IPS-20b (cell line): ENCODE measurements around the gene B3GNT8.
"Not testable (repeated sequence)": the region's sequence is repeated elsewhere in the genome, so short reads cannot be mapped to it uniquely, and the experiment has no call there.

ENCODE experiments used
- H3K27ac ChIP-seq: one replicate; pipeline ENCODE4 v1.5.1; 2013; ENCODE audit warnings: low read length
- H3K27me3 ChIP-seq: 2 replicates; pipeline ENCODE4 v1.6.1; 2013; ENCODE audit warnings: mild to moderate bottlenecking, low read length, inconsistent platforms; ENCODE audit not compliant: insufficient read depth
- H3K36me3 ChIP-seq: 2 replicates; pipeline ENCODE4 v1.6.1; 2013; ENCODE audit warnings: low read depth, mild to moderate bottlenecking, inconsistent platforms, low read length, moderate library complexity; ENCODE audit not compliant: insufficient read depth
- H3K4me1 ChIP-seq: 2 replicates; pipeline ENCODE4 v1.6.1; 2013; ENCODE audit warnings: mild to moderate bottlenecking, control low read depth, inconsistent platforms, low read length, moderate library complexity; ENCODE audit not compliant: insufficient read depth
- H3K4me3 ChIP-seq: 2 replicates; pipeline ENCODE4 v1.5.1; 2013; ENCODE audit warnings: mild to moderate bottlenecking, low read length, inconsistent platforms
- H3K9ac ChIP-seq: 2 replicates; pipeline ENCODE4 v1.6.1; 2013; ENCODE audit warnings: low read depth, mild to moderate bottlenecking, inconsistent platforms, low read length, moderate library complexity
- H3K9me3 ChIP-seq: 2 replicates; pipeline ENCODE4 v1.6.1; 2013; ENCODE audit warnings: mild to moderate bottlenecking, low read depth, low read length, inconsistent platforms; ENCODE audit not compliant: insufficient read depth

Gene B3GNT8

GRCh38 chr19:41398598-41398997, 28.6 kb downstream of the B3GNT8 start:
- Histone ChIP-seq H3K36me3 (no peaks in the 10 kb centered on the region), H3K9ac (peak overlapping the region; percentile 96; the same call in 1 of the 2 replicates), H3K9me3 (no peaks in the 10 kb centered on the region), H3K4me3 (peak overlapping the region; percentile 94), H3K27ac (no peak overlapping the region), H3K4me1 (peaks cover 2% of the 10 kb centered on the region; the same call in 1 of the 2 replicates), H3K27me3 (no peaks in the 10 kb centered on the region)

- H3K4me1 ChIP-seq = peaks cover 2% of the 10 kb centered on the region; the same call in 1 of the 2 replicates
- H3K9me3 ChIP-seq = no peaks in the 10 kb centered on the region
- H3K4me3 ChIP-seq = peak overlapping the region; percentile 94
- no peaks in the 10 kb centered on the region for H3K36me3 ChIP-seq
- peak overlapping the region; percentile 98 for H3K27ac ChIP-seq
- H3K27me3 ChIP-seq = no peaks in the 10 kb centered on the region
- H3K9ac ChIP-seq = peak overlapping the region; percentile 96
Measured at GRCh38 chr19:41398050-41398418, 29.1 kb downstream of the B3GNT8 start.

- Histone ChIP-seq H3K9ac (peak within 1 kb of the TSS; percentile 96), H3K27ac (peak within 1 kb of the TSS; percentile 98)
Measured at GRCh38 chr19:41397086-41398049, 29.8 kb downstream of the B3GNT8 start, which contains the start of the genes BCKDHA and EXOSC5. TSS of gene BCKDHA (plus strand) at chr19:41397818. CDS start at chr19:41397828, 10 bp downstream. TSS of gene EXOSC5 (minus strand) at chr19:41397359. CDS start at chr19:41397328, 31 bp downstream.

GRCh38 chr19:41395355-41395754, 31.8 kb downstream of the B3GNT8 start:
- no peak overlapping the region for H3K4me3 ChIP-seq

More at GRCh38 chr19:41397086-41398049, 29.8 kb downstream of the B3GNT8 start, which contains the start of the genes BCKDHA and EXOSC5:
- H3K4me1 ChIP-seq = peaks cover 2% of the 10 kb centered on the region; the same call in 1 of the 2 replicates
- no peaks in the 10 kb centered on the region for H3K27me3 ChIP-seq
- no peaks in the 10 kb centered on the region for H3K36me3 ChIP-seq
- H3K4me3 ChIP-seq = peak within 1 kb of the TSS; percentile 94
- H3K9me3 ChIP-seq = no peaks in the 10 kb centered on the region

GRCh38 chr19:41392775-41393174, 34.4 kb downstream of the B3GNT8 start:
- no peaks in the 10 kb centered on the region for H3K9me3 ChIP-seq
- no peak overlapping the region for H3K9ac ChIP-seq
- H3K27me3 ChIP-seq = no peaks in the 10 kb centered on the region
- peaks cover 30% of the 10 kb centered on the region for H3K36me3 ChIP-seq
- H3K4me3 ChIP-seq = no peak overlapping the region
- H3K27ac ChIP-seq = no peak overlapping the region
- no peaks in the 10 kb centered on the region for H3K4me1 ChIP-seq

More at GRCh38 chr19:41395355-41395754, 31.8 kb downstream of the B3GNT8 start:
- Histone ChIP-seq H3K27me3 (no peaks in the 10 kb centered on the region), H3K27ac (no peak overlapping the region), H3K4me1 (peaks cover 2% of the 10 kb centered on the region; the same call in 1 of the 2 replicates), H3K9ac (no peak overlapping the region), H3K36me3 (peaks cover 18% of the 10 kb centered on the region), H3K9me3 (no peaks in the 10 kb centered on the region)

GRCh38 chr19:41391618-41392017, 35.6 kb downstream of the B3GNT8 start:
- no peak overlapping the region for H3K27ac ChIP-seq
- H3K9me3 ChIP-seq = no peaks in the 10 kb centered on the region
- no peak overlapping the region for H3K9ac ChIP-seq
- H3K4me1 ChIP-seq = no peaks in the 10 kb centered on the region
- H3K27me3 ChIP-seq = no peaks in the 10 kb centered on the region
- peaks cover 40% of the 10 kb centered on the region for H3K36me3 ChIP-seq
- H3K4me3 ChIP-seq = no peak overlapping the region

GRCh38 chr19:41386442-41386841, 40.7 kb downstream of the B3GNT8 start:
- Histone ChIP-seq H3K36me3 (peaks cover 33% of the 10 kb centered on the region), H3K9ac (no peak overlapping the region), H3K4me1 (no peaks in the 10 kb centered on the region), H3K4me3 (no peak overlapping the region), H3K27me3 (no peaks in the 10 kb centered on the region), H3K27ac (no peak overlapping the region), H3K9me3 (no peaks in the 10 kb centered on the region)

GRCh38 chr19:41384351-41384750, 42.8 kb downstream of the B3GNT8 start:
- no peak overlapping the region for H3K9ac ChIP-seq
- H3K27ac ChIP-seq = no peak overlapping the region
- H3K36me3 ChIP-seq = peaks cover 19% of the 10 kb centered on the region
- H3K4me1 ChIP-seq = no peaks in the 10 kb centered on the region
- no peaks in the 10 kb centered on the region for H3K27me3 ChIP-seq
- no peaks in the 10 kb centered on the region for H3K9me3 ChIP-seq
- H3K4me3 ChIP-seq = no peak overlapping the region

GRCh38 chr19:41381536-41381935, 45.6 kb downstream of the B3GNT8 start:
- H3K27ac ChIP-seq, H3K27me3 ChIP-seq, H3K9ac ChIP-seq, H3K9me3 ChIP-seq, H3K4me3 ChIP-seq, H3K4me1 ChIP-seq, H3K36me3 ChIP-seq: not testable (repeated sequence)

- H3K4me3 ChIP-seq = no peak overlapping the region
- H3K27me3 ChIP-seq = peaks cover 10% of the 10 kb centered on the region; the same call in 1 of the 2 replicates
- peaks cover 5% of the 10 kb centered on the region for H3K4me1 ChIP-seq
- H3K36me3 ChIP-seq = no peaks in the 10 kb centered on the region; the same call in 1 of the 2 replicates
- H3K9me3 ChIP-seq = no peaks in the 10 kb centered on the region
- no peak overlapping the region for H3K27ac ChIP-seq
- H3K9ac ChIP-seq = no peak overlapping the region
Measured at GRCh38 chr19:41377977-41378709, 49.0 kb downstream of the B3GNT8 start.

- Histone ChIP-seq H3K4me1 (peaks cover 5% of the 10 kb centered on the region), H3K36me3 (no peaks in the 10 kb centered on the region), H3K27me3 (peaks cover 10% of the 10 kb centered on the region; the same call in 1 of the 2 replicates), H3K27ac (no peak overlapping the region), H3K9me3 (no peaks in the 10 kb centered on the region), H3K4me3 (peak overlapping the region; percentile 66), H3K9ac (peak overlapping the region; percentile 63; the same call in 1 of the 2 replicates)
Measured at GRCh38 chr19:41376998-41377365, 50.2 kb downstream of the B3GNT8 start.
